ENCODE measurements around the gene NEFH.

Gene NEFH

GRCh38 chr22:29493636-29494035 is 13.6 kb downstream of the NEFH start:
- no peak for DNase-seq (ENCODE audit: low spot score)

- DNase-seq (ENCODE audit: low spot score), result no peak
Observed at GRCh38 chr22:29499852-29500251, 19.8 kb downstream of the NEFH start.

- DNase-seq (ENCODE audit: low spot score), result peak; percentile 82
Observed at GRCh38 chr22:29503811-29504372, 23.9 kb downstream of the NEFH start.

GRCh38 chr22:29509298-29509697 is 29.3 kb downstream of the NEFH start:
- DNase-seq (ENCODE audit: low spot score), result no peak

- DNase-seq (ENCODE audit: low spot score), result no peak
Observed at GRCh38 chr22:29509815-29510214, 29.8 kb downstream of the NEFH start.

- no peak for DNase-seq (ENCODE audit: low spot score)
Observed at GRCh38 chr22:29510542-29510941, 30.5 kb downstream of the NEFH start.

GRCh38 chr22:29511126-29511862 is 31.3 kb downstream of the NEFH start:
- no peak for DNase-seq (ENCODE audit: low spot score)

GRCh38 chr22:29512031-29512430 is 32.0 kb downstream of the NEFH start:
- no peak for DNase-seq (ENCODE audit: low spot score)

- peak; percentile 67 for DNase-seq (ENCODE audit: low spot score)
Observed at GRCh38 chr22:29517215-29517908, 37.3 kb downstream of the NEFH start.

GRCh38 chr22:29518427-29518826 is 38.4 kb downstream of the NEFH start:
- DNase-seq (ENCODE audit: low spot score), result no peak

GRCh38 chr22:29519996-29520395 is 40.0 kb downstream of the NEFH start:
- no peak for DNase-seq (ENCODE audit: low spot score)

GRCh38 chr22:29520851-29521250 is 40.8 kb downstream of the NEFH start:
- no peak for DNase-seq (ENCODE audit: low spot score)

GRCh38 chr22:29521526-29521925 is 41.5 kb downstream of the NEFH start:
- DNase-seq (ENCODE audit: low spot score), result no peak

- no peak for DNase-seq (ENCODE audit: low spot score)
Observed at GRCh38 chr22:29523761-29524160, 43.7 kb downstream of the NEFH start.

- no peak for DNase-seq (ENCODE audit: low spot score)
Observed at GRCh38 chr22:29524442-29525191, 44.6 kb downstream of the NEFH start.

- no peak for DNase-seq (ENCODE audit: low spot score)
Observed at GRCh38 chr22:29528144-29528543, 48.1 kb downstream of the NEFH start.

- DNase-seq (ENCODE audit: low spot score), result no peak
Observed at GRCh38 chr22:29530716-29531115, 50.7 kb downstream of the NEFH start.

- no peak for DNase-seq (ENCODE audit: low spot score)
Observed at GRCh38 chr22:29531419-29531818, 51.4 kb downstream of the NEFH start.

- no peak for DNase-seq (ENCODE audit: low spot score)
Observed at GRCh38 chr22:29536411-29536810, 56.4 kb downstream of the NEFH start.

GRCh38 chr22:29539105-29539504 is 59.1 kb downstream of the NEFH start:
- no peak for DNase-seq (ENCODE audit: low spot score)

Data from COLO829 (cell line).